GM12872 (cell line): ENCODE results near the gene EHF.

ENCODE experiments used
- CTCF ChIP-seq: IDR thresholded peaks from 3 replicates; pipeline ENCODE4 v1.5.1; 2011; ENCODE audit warnings: low read depth, mild to moderate bottlenecking, low read length, moderate library complexity; ENCODE audit not compliant: insufficient read depth

The EHF gene

GRCh38 chr11:34609850-34610249, 11.0 kb upstream of the EHF start:
- no peak for TF ChIP-seq CTCF

GRCh38 chr11:34610324-34611041, 10.4 kb upstream of the EHF start:
- TF ChIP-seq CTCF: no peak

GRCh38 chr11:34613015-34613414, 7.9 kb upstream of the EHF start:
- no peak for TF ChIP-seq CTCF

- no peak for TF ChIP-seq CTCF
Observed at GRCh38 chr11:34613552-34614056, 7.3 kb upstream of the EHF start.

- TF ChIP-seq CTCF: no peak
Observed at GRCh38 chr11:34614344-34615104, 6.4 kb upstream of the EHF start.

- TF ChIP-seq CTCF: no peak
Observed at GRCh38 chr11:34616086-34616485, 4.8 kb upstream of the EHF start.

- no peak for TF ChIP-seq CTCF
Observed at GRCh38 chr11:34616830-34617504, 3.9 kb upstream of the EHF start.
